ENCODE data around the gene KCNIP3. TPM values are rescaled to one million over a fixed set of nuclear protein-coding genes. Genes with fewer than 3 reads are reported as not detected.

KCNIP3 gene
- total RNA-seq, 1 experiment from 2014 or later: not detected

DNA sequence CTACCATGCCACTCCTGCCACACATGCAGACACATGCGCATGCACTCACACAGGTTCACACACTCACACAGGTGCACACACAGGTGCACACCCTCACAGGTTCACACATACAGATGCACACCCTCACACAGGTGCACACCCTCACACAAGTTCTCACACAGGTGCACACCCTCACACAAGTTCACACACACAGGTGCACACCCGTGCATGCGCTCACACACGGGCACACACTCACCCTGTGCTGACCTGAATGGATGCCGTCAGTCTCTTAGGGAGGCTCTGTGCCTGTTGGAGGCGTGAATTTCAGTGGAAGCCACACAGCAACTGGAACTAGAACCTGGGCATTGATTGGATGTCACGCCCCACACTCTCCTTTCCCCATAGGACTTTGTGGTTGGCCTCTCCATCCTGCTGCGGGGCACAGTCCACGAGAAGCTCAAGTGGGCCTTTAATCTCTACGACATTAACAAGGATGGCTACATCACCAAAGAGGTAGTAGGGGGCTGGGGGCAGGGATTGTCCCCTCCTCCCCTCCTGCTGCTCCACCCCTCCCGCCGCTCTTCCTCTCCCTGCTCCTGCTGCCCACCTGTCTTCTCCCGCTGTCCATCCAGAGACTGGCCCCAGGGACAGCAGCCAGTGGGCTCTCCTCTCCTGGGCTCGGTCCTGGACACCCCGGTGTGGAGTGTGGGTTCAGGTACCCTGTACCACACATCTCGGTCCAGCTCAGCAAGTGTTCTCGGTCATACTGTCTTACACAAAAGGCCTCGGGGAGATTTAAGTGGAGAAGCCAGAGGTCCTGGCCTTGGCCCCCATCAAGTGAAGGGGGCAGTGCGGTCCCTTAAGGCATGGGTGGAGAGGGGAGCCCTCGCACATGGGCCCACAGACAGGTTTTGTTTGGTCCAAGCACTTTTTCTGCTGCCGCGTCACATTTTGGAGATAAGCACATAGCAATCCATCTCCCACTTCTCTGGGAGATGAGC is 84.4 kb downstream of the KCNIP3 start:
- Histone ChIP-seq H3K9me3 (no peaks in the 10 kb centered on the region), H3K4me1 (no peaks in the 10 kb centered on the region), H3K4me3 (ENCODE audit: low read depth, low read length) (no peak overlapping the region), H3K27me3 (replicated peaks; ENCODE audit: control insufficient read depth, insufficient read depth, low read length) (no peaks in the 10 kb centered on the region; the same call in 1 of the 2 replicates), H3K36me3 (ENCODE audit: control insufficient read depth, insufficient read depth, low read length) (no peaks in the 10 kb centered on the region)
- no TSS peak for BruUV-seq (replicated peaks)
- DNase-seq: no peak
- Mint-ChIP-seq H3K9me3 (ENCODE audit: unreplicated experiment) (no peaks in the 10 kb centered on the region), H3K27me3 (ENCODE audit: insufficient read depth, unreplicated experiment) (peaks cover 28% of the 10 kb centered on the region), H3K36me3 (ENCODE audit: insufficient read depth, unreplicated experiment) (no peaks in the 10 kb centered on the region), H3K4me1 (ENCODE audit: low read depth, unreplicated experiment) (no peaks in the 10 kb centered on the region), H3K4me3 (ENCODE audit: unreplicated experiment) (no peak overlapping the region), H3K27ac (ENCODE audit: unreplicated experiment) (no peak overlapping the region)
- CTCF ChIA-PET: no interaction called here
- intact Hi-C loops (cut with micrococcal nuclease; ENCODE audit: unreplicated experiment): no loop called here
- POLR2A ChIA-PET: no interaction called here
- TF ChIP-seq, protein P1, sequence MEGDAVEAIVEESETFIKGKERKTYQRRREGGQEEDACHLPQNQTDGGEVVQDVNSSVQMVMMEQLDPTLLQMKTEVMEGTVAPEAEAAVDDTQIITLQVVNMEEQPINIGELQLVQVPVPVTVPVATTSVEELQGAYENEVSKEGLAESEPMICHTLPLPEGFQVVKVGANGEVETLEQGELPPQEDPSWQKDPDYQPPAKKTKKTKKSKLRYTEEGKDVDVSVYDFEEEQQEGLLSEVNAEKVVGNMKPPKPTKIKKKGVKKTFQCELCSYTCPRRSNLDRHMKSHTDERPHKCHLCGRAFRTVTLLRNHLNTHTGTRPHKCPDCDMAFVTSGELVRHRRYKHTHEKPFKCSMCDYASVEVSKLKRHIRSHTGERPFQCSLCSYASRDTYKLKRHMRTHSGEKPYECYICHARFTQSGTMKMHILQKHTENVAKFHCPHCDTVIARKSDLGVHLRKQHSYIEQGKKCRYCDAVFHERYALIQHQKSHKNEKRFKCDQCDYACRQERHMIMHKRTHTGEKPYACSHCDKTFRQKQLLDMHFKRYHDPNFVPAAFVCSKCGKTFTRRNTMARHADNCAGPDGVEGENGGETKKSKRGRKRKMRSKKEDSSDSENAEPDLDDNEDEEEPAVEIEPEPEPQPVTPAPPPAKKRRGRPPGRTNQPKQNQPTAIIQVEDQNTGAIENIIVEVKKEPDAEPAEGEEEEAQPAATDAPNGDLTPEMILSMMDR (IDR thresholded peaks at IDR 0.05; ENCODE audit: insufficient read depth in 1 of 2, low read depth in 1 of 2, low read length in 1 of 2, severe bottlenecking in 1 of 2, unreplicated experiment in 1 of 2): no peak

DNA sequence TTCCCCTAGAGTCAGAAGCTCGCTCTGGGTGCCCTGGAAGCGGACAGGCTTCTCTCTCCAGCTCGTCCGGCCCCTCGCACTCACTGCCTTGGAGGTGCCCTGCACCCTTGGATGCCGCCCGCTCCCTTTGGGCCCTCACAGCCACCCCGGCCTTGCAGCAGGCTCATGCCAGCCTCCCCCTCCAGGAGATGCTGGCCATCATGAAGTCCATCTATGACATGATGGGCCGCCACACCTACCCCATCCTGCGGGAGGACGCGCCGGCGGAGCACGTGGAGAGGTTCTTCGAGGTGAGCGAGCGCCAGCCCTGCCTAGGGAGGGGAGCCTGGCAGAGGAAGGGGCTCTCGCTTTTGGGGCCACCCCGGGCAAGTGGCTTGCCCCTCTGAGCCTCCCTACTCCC is 85.0 kb downstream of the KCNIP3 start:
- DNase-seq: no peak
- CTCF ChIA-PET: no interaction called here
- no peaks in the 10 kb centered on the region for H3K36me3 ChIP-seq (ENCODE audit: control insufficient read depth, insufficient read depth, low read length)
- H3K4me1 ChIP-seq: no peaks in the 10 kb centered on the region
- Mint-ChIP-seq H3K4me1 (ENCODE audit: low read depth, unreplicated experiment) (no peaks in the 10 kb centered on the region), H3K9me3 (ENCODE audit: unreplicated experiment) (no peaks in the 10 kb centered on the region), H3K36me3 (ENCODE audit: insufficient read depth, unreplicated experiment) (no peaks in the 10 kb centered on the region), H3K4me3 (ENCODE audit: unreplicated experiment) (no peak overlapping the region), H3K27me3 (ENCODE audit: insufficient read depth, unreplicated experiment) (peaks cover 24% of the 10 kb centered on the region), H3K27ac (ENCODE audit: unreplicated experiment) (no peak overlapping the region)
- intact Hi-C loops (cut with micrococcal nuclease; ENCODE audit: unreplicated experiment): no loop called here
- H3K4me3 ChIP-seq (ENCODE audit: low read depth, low read length): no peak overlapping the region
- TF ChIP-seq, protein P1 (IDR thresholded peaks at IDR 0.05; ENCODE audit: insufficient read depth in 1 of 2, low read depth in 1 of 2, low read length in 1 of 2, severe bottlenecking in 1 of 2, unreplicated experiment in 1 of 2): no peak
- POLR2A ChIA-PET: no interaction called here
- no peaks in the 10 kb centered on the region for H3K9me3 ChIP-seq
- H3K27me3 ChIP-seq (replicated peaks; ENCODE audit: control insufficient read depth, insufficient read depth, low read length): no peaks in the 10 kb centered on the region
- BruUV-seq (replicated peaks): no TSS peak

DNA sequence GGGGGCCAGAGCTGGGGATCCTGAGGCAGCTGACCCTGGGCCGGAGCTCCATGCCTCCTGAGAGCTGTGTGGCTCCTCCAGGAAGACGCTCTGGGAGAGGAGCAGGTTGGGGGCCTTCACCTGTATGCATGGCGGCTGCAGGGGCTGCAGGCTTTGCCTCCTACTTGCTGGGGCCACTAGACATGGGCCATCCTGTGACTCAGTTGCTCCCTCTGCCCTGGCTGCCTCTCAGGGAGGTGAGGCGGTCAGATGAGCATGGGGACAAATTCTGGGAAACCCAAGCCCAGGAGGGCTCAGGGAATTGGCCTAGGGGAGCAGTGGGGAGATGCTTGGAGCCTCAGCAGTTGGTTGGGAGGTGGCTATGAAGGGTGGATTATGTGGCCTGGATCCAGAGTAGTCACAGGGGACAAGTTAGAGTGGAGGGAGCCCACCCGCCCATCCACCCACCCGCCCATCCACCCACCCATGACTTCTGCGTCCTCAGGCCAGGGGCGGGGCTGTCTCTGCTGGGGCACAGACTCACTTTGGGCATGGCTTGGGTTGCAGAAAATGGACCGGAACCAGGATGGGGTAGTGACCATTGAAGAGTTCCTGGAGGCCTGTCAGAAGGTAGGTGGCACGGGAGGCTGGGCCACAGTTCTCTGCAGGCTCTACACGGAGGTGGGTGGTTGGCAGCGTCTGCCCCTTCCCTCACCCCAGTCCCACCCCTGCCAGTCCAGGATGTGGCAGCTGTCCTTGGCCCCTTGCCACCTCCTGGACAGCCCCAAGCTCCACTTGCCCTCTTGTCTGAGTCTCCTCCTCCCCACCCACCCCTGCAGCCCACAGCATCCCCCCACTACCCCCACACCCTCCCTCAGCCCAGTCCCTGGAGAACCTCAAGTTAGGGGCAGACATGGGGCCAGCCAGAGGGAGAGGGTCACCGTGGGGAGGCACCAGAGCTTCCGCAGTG is 85.8 kb downstream of the KCNIP3 start:
- no peaks in the 10 kb centered on the region for H3K4me1 Mint-ChIP-seq (ENCODE audit: low read depth, unreplicated experiment)
- Histone ChIP-seq H3K4me1 (no peaks in the 10 kb centered on the region), H3K9me3 (no peaks in the 10 kb centered on the region), H3K27me3 (replicated peaks; ENCODE audit: control insufficient read depth, insufficient read depth, low read length) (no peaks in the 10 kb centered on the region), H3K4me3 (ENCODE audit: low read depth, low read length) (no peak overlapping the region), H3K36me3 (ENCODE audit: control insufficient read depth, insufficient read depth, low read length) (no peaks in the 10 kb centered on the region)
- TF ChIP-seq, protein P1 (IDR thresholded peaks at IDR 0.05; ENCODE audit: insufficient read depth in 1 of 2, low read depth in 1 of 2, low read length in 1 of 2, severe bottlenecking in 1 of 2, unreplicated experiment in 1 of 2): no peak
- CTCF ChIA-PET: interaction anchor here (0.7 kb wide), 1 partner anchor 30 kb away, joined by 4 read pairs; no protein-coding TSS in a partner anchor
- H3K4me3 Mint-ChIP-seq (ENCODE audit: unreplicated experiment): no peak overlapping the region
- peaks cover 24% of the 10 kb centered on the region for H3K27me3 Mint-ChIP-seq (ENCODE audit: insufficient read depth, unreplicated experiment)
- H3K27ac Mint-ChIP-seq (ENCODE audit: unreplicated experiment): no peak overlapping the region
- POLR2A ChIA-PET: no interaction called here
- H3K36me3 Mint-ChIP-seq (ENCODE audit: insufficient read depth, unreplicated experiment): no peaks in the 10 kb centered on the region
- no peak for DNase-seq
- intact Hi-C loops (cut with micrococcal nuclease; ENCODE audit: unreplicated experiment): no loop called here
- no TSS peak for BruUV-seq (replicated peaks)
- H3K9me3 Mint-ChIP-seq (ENCODE audit: unreplicated experiment): no peaks in the 10 kb centered on the region

Data from Caco-2 (cell line).